HG03060 (cell line): Measurements from ENCODE around the gene TGDS.
"Not testable (repeated sequence)": the region's sequence is repeated elsewhere in the genome, so short reads cannot be mapped to it uniquely, and the experiment has no call there.

Source experiments
- ATAC-seq: cut with Tn5 transposase; IDR thresholded peaks from one replicate; pipeline ENCODE4 v1.9.1; 2021; ENCODE audit warnings: low read depth, moderate number of reproducible peaks; ENCODE audit not compliant: unreplicated experiment

TGDS gene

GRCh38 chr13:94556041-94556440 lies 39.9 kb downstream of the TGDS start:
- no peak for ATAC-seq

- no peak for ATAC-seq
Observed at GRCh38 chr13:94553766-94554165, 42.2 kb downstream of the TGDS start.

GRCh38 chr13:94552095-94552494 lies 43.9 kb downstream of the TGDS start:
- no peak for ATAC-seq

- peak; percentile 2 for ATAC-seq
Observed at GRCh38 chr13:94550062-94550738, 45.8 kb downstream of the TGDS start.

- peak; percentile 75 for ATAC-seq
Observed at GRCh38 chr13:94549232-94550061, 46.5 kb downstream of the TGDS start.

GRCh38 chr13:94548821-94549231 lies 47.1 kb downstream of the TGDS start:
- peak; percentile 34 for ATAC-seq

- no peak for ATAC-seq
Observed at GRCh38 chr13:94548382-94548781, 47.6 kb downstream of the TGDS start.

GRCh38 chr13:94546061-94546839 lies 49.7 kb downstream of the TGDS start:
- ATAC-seq = no peak

- no peak for ATAC-seq
Observed at GRCh38 chr13:94544922-94545321, 51.0 kb downstream of the TGDS start.

- no peak for ATAC-seq
Observed at GRCh38 chr13:94542917-94543316, 53.0 kb downstream of the TGDS start.

- ATAC-seq = no peak
Observed at GRCh38 chr13:94537740-94538630, 58.0 kb downstream of the TGDS start.

- ATAC-seq = no peak
Observed at GRCh38 chr13:94535775-94536174, 60.2 kb downstream of the TGDS start.

GRCh38 chr13:94535231-94535630 lies 60.7 kb downstream of the TGDS start:
- ATAC-seq = no peak

GRCh38 chr13:94534166-94534565 lies 61.8 kb downstream of the TGDS start:
- ATAC-seq = no peak

- ATAC-seq = not testable (repeated sequence)
Observed at GRCh38 chr13:94532278-94532677, 63.7 kb downstream of the TGDS start.

GRCh38 chr13:94526956-94527355 lies 69.0 kb downstream of the TGDS start:
- ATAC-seq = not testable (repeated sequence)

GRCh38 chr13:94525781-94526180 lies 70.2 kb downstream of the TGDS start:
- no peak for ATAC-seq

- no peak for ATAC-seq
Observed at GRCh38 chr13:94524407-94524806, 71.5 kb downstream of the TGDS start.
